HG02885 (cell line): ENCODE results near the gene RPL15.

Experiments used
- ATAC-seq: cut with Tn5 transposase; IDR thresholded peaks from one replicate; pipeline ENCODE4 v1.9.1; 2021; ENCODE audit warnings: mild to moderate bottlenecking; ENCODE audit not compliant: unreplicated experiment, poor library complexity

The RPL15 gene

GRCh38 chr3:23923786-23924185 lies 6.9 kb downstream of the RPL15 start:
- ATAC-seq: no peak

DNA sequence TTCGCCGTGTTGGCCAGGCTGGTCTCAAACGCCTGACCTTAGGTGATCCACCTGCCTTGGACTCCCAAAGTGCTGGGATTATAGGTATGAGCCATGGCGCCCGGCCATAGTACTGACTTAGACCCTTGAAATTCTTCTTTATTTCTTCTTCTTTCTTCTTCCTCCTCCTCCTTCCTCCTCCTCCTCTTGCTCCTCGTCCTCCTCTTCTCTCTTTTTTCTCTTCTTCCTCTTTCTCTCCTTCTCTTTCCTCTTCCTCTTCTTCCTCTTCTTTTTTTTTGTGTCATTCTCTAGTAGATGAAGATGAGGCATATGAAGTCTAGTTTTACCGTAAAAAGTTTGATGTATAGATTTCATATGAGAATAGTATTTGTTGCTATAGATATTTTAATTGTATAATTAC lies 9.3 kb downstream of the RPL15 start:
- no peak for ATAC-seq

DNA sequence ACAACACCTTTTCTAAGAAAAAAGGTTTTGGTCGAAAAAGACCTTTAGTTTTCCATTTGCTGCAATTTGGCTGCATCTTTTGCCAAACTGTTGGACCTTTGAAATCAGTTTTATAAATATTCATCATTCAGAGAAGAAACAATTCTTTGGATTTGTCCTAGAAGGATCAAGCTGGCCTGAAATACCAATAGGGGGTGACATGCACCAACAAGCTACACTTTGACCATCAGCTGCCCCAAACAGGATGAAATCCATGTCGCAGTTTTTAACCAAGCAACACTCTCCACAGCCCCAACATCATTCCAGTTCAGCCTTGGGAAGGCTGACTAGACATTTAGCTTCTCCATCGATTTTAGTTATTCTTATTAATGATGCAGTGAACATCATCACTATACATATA lies 9.8 kb downstream of the RPL15 start:
- ATAC-seq: no peak

DNA sequence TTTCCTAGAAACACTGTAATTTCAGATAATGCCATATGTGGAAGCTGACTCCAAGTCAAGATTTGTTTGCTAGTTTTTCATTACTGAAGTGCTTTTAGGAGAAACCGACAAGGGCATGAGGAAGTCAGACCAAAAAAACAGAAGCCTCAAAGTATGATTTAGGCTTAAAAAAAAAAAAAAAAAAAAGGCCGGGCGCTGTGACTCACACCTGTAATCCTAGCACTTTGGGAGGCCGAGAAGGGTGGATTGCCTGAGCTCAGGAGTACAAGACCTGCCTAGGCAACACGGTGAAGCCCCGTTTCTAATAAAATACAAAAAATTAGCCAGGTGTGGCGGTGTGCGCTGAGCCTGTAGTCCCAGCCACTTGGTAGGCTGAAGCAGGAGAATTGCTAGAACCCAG lies 11.6 kb downstream of the RPL15 start:
- ATAC-seq: no peak

DNA sequence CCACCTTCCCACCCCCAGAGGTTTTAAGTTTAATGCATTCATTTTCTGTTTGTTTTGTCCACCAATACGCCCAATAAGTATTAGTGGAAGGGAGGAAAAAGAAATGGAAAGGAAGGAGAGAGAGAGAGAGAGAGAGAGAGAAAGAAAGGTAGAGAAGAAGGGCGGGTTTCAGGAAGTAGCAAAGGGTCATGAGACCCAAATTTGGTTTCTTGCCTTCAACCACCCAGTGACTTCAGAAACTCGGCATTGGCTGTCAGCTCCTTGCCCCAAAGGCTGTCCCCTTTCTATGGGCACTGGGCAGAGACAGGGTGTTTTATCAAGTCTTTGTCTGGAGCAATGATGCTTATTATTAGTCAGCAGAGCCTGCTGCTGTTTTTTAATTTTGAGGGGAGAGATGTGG lies 14.7 kb downstream of the RPL15 start:
- no peak for ATAC-seq

GRCh38 chr3:23932571-23932970 lies 15.6 kb downstream of the RPL15 start:
- ATAC-seq: no peak

DNA sequence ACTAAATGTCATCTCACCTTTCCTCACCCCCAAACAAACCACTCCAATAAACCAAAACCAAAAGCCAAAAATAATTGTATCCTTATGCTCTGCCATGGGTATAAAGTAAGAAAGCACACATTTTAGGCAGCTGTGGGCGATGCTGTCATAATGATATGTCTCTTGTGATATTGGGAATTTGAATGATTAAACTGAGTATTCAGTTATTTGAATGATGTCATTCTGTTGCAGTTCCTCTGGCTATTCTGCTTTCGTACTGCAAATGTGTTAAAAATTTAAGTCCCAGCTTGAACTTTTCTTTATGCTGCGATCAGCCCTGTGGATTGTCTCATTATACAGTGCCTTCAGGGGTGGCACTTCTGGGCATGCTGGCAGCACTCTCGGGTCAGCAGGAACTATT lies 17.3 kb downstream of the RPL15 start:
- ATAC-seq: no peak

GRCh38 chr3:23937296-23937695 lies 20.4 kb downstream of the RPL15 start:
- no peak for ATAC-seq

- no peak for ATAC-seq
Measured at GRCh38 chr3:23938688-23939087, 21.8 kb downstream of the RPL15 start.

- no peak for ATAC-seq
Measured at GRCh38 chr3:23940775-23941174, 23.8 kb downstream of the RPL15 start.

DNA sequence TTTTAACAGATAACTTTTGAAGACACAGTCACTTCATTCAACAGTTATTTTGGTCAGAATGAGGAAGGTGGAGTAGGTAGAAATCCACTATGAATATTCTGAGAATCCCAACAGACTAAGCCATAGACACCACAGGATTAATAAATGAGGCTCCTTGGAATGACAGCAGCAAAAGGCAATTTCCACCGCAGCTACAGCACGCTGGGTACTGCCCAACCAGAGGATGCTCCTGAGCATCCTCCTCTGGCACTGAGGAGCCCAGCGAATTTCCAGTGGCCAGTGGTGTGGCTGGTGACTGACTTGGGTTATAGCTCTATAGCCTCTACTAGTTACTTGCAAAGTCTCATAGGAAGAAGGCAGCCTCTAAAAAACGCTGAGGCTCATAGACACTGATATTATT lies 24.5 kb downstream of the RPL15 start:
- ATAC-seq: no peak

- ATAC-seq: no peak
Measured at GRCh38 chr3:23942546-23942945, 25.6 kb downstream of the RPL15 start.

DNA sequence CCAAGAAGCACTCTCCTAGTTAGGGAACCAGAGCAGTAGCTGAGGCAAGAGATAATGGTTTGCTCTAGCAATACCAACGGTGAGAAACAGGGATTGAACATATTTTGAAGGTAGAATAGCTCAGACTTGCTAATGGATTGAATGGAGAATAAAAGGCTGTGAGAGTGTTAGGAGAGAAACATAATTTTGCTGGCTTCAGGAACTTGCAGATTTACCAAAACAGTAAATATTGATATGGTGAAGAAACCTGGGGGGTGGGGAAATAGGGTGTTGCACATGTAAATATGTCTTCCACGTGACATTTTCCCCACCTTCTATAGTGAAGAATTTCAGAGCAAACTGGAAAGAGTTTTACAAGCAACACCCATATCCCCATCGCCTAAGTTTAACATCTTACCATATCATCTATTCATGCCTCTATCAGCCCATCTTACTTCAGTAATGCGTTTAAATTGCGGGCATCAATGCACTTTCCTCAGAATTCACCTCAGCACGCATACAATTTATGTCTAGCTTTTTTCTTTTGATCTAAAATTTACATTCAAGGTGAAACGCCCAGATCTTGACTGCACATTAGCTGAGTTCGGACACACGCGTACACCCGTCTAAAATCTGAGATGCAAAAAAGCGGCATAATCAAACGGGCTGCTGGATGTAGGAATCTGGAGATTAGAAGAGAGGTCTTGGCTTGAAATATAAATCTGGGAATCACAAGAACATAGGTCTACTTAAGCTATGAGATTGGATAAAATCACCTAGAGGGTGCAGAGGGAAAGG lies 27.3 kb downstream of the RPL15 start:
- ATAC-seq: no peak

- peak; percentile 64 for ATAC-seq
Measured at GRCh38 chr3:23944861-23945662, 28.1 kb downstream of the RPL15 start, which contains the start of gene NR1D2. Gene NR1D2 (plus strand): TSS chr3:23945286. CDS start chr3:23945579, 293 bp downstream.

DNA sequence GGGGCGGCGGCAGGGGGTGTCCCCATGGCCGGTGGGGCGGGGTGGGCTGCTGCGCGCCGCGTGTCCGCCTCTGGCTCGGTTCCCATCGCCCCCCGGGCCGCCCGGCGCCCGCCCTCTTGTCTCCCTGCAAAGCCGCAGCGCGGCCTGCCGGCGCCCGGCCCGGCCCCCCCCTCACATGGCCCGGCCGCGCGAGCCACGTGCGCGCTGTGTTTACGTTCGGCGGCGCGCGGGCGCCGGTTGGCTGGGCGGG lies 28.7 kb downstream of the RPL15 start:
- ATAC-seq: no peak

DNA sequence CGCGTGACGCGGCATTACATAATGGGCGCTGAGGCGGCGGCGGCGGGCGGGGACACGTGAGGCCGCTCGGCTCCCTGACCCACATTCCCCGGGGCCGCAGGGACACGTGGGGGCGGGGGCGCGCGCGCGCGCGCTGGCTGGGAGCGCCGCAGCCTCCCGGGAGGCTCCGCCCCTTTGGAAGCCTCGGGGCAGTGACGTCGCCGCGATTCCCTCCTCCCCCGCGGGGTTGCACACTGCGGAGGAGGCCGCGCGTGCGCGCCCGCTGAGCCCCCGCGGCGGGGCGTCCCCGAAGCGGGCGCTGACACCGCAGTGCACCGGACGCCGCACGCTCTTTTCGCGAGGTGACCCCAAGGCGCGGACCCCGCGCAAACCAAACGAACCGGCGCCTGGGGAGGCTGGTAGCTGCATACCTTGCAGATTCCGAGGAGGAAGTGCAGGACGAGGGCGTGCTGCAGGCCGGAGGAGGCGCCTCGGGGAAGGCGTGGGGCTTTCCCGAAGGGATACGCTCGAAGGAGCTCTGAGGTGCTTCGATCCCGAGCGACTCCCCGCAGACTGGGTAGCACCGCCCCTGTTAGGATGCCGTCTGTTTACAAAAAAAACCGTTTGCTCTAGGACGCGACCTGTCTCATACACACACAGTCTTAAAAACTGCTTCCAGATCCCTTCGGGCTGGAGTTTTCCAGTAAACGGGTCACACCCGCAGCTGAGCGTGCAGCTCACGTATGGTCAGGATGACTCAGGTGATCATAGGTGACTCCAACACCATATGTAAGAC lies 29.2 kb downstream of the RPL15 start:
- ATAC-seq: peak; percentile 81

GRCh38 chr3:23948761-23949160 lies 31.8 kb downstream of the RPL15 start:
- ATAC-seq: no peak

DNA sequence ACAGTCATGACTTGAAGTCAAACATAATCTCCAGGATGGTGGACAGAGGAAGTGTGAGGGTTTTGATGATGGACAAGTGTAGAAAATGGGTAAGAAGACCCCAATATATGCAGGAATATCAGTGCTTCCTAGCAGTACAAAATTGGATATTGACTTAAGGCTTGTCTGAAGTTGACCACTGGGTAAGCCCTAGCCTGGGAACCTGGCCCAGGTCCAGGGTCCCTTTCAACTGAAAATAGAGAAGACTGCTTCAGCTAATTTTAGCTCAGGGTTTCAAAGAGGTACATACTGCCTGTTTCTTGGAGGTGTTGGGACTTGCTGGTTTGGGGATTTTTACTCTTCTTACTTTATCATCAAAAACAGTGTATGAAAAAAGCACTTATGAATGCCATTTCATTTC lies 32.9 kb downstream of the RPL15 start:
- no peak for ATAC-seq

DNA sequence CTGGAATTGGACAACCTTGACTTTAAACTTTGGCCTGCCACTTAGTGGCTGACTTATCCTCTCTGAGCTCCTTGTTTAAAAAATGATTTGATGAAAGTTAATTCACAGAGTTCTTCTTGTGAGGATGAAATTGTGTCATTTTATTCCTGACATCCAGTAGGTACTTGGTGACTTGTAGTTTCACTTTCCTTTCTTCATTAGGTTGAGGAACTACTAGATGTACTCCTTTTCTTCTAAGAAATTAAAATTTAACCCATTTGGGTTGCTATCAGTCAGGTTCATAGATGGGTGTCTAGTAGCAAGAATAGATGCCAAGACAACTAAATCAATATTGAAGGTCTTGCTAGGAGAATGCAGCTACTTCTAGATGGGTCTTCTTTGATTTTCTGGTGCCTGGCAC lies 33.4 kb downstream of the RPL15 start:
- ATAC-seq: no peak

DNA sequence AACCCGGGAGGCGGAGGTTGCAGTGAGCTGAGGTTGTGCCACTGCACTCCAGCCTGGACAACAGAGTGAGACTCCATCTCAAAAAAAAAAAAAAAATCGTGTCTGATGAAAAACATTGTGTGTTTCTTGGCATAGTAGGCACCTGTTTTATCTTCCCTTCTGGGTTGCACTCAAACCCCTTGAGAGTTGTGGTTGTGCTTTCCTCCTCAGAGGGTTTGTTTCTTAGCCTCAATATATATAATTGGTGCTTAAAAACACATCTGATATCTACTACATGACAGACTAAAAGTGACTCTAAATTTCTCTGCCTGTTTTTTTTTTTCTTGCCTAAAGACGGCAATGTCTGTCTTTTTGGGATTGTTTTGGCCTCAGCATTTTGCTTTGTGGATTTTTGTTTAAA lies 35.7 kb downstream of the RPL15 start:
- ATAC-seq: peak; percentile 55

GRCh38 chr3:23953523-23953922 lies 36.6 kb downstream of the RPL15 start:
- no peak for ATAC-seq
